Pancreas (tissue), 10 donors: ENCODE results near the gene FXR2. TPM values are rescaled to one million over a fixed set of nuclear protein-coding genes. Genes with fewer than 3 reads are reported as not detected.

Experiments
- ATAC-seq, 4 donors: fragments of 200-7000 bp; cut with Tn5 transposase; one replicate each; pipeline versions ENCODE4 v1.8.0 to v1.9.1; 2020; ENCODE audit warnings: mild to moderate bottlenecking in 4 of 4, moderate library complexity in 4 of 4
- DNase-seq, 6 donors: peaks; one replicate each; pipeline ENCODE4 v3.0.0-alpha.2; 2020
- FAIRE-seq: peaks from 2 replicates; lab custom pipeline; 2012; peaks lifted over from hg19 to GRCh38; lab: Jason Lieb, UNC
- H3K27ac ChIP-seq, 4 donors: fragments of 200-600 bp; sonication (generic); 1 replicate in 3 of 4; 2 replicates in 1 of 4; pipeline versions ENCODE4 v1.5.0 to v1.8.0; 2020
- H3K27me3 ChIP-seq, 4 donors: fragments of 200-600 bp; one replicate each; pipeline ENCODE4 v1.8.0; 2021
- H3K36me3 ChIP-seq, 3 donors: fragments of 200-600 bp; sonication (generic) in 1 of 3; one replicate each; pipeline versions ENCODE4 v1.5.0 to v1.8.0; 2020 to 2021
- H3K4me1 ChIP-seq, 3 donors: fragments of 200-600 bp; one replicate each; pipeline ENCODE4 v1.8.0; 2021
- H3K4me3 ChIP-seq, 4 donors: fragments of 200-600 bp; sonication (generic) in 2 of 4; one replicate each; pipeline versions ENCODE4 v1.5.0 to v1.8.0; 2020 to 2021
- H3K9me3 ChIP-seq, 4 donors: fragments of 200-600 bp; one replicate each; pipeline ENCODE4 v1.8.0; 2021
- CTCF ChIP-seq, 4 donors: fragments of 200-600 bp; sonication (generic) in 3 of 4; IDR thresholded peaks; one replicate each; pipeline versions ENCODE4 v1.5.0 to v1.8.0; 2021; ENCODE audit warnings: antibody characterized with exemption in 4 of 4
- WGBS, 2 donors: extraction: QIAGEN DNeasy Blood & Tissue Kit; methylation state at CpG; one replicate each; pipeline ENCODE4 v1.1.7; 2013; 5-methylcytosine and 5-hydroxymethylcytosine counted together
- intact Hi-C, 3 donors: fragments of 100-400 bp; cut with DNase I; formaldehyde crosslinking; loops; one replicate each; pipeline versions ENCODE4 v1.11.1 to v1.14.2; 2022
- polyA plus RNA-seq, 2 donors: library from polyadenylated mRNA; stranded (reverse); fragments of 200-250 nt; gene quantifications; one replicate each; pipeline ENCODE4 v1.2.3, GENCODE V29; 2013
- total RNA-seq, 6 donors: library from RNA; stranded (reverse); fragmentation: NEBNext Ultra II Directional in 4 of 6; extraction: Animal tissue kit (Norgen Biotek cat#: 25700) in 4 of 6; gene quantifications; one replicate each; pipeline versions ENCODE4 v1.2.1 to v1.2.4, GENCODE V29; 2021 to 2023
- donor health status: healthy with polysubstance abuse.
- donor health status: DM: no; HTN: no; CAD: no; lungs with moderate emphysema.
- donor health status: DM: no; HTN: no; CAD: no.
- donor health status: control.
- donor health status: control.
- donor health status: Bipolar disorder and iron deficiency.
- donor health status: DM: yes; HTN: yes; CAD: no.
- donor health status: DM: no; HTN: no; CAD: no.
- donor health status: DM: no; HTN: no; CAD: no.
- donor health status: DM: yes; HTN: yes; CAD: no.

Gene FXR2
- total and polyA plus RNA-seq, 8 donors = 7.8 to 25.6 (median 12.6) TPM

GRCh38 chr17:7575481-7575883, 39.2 kb downstream of the FXR2 start:
- no peaks in the 10 kb centered on the region for H3K9me3 ChIP-seq
- DNase-seq (no peak), ATAC-seq (no peak), FAIRE-seq (no peak)
- intact Hi-C loops = no loop called here
- no peaks in the 10 kb centered on the region for H3K27me3 ChIP-seq
- H3K36me3 ChIP-seq = peaks cover 23 to 48% (median 46%) of the 10 kb centered on the region in 3 donors
- H3K27ac ChIP-seq = no peak overlapping the region
- H3K4me3 ChIP-seq = peak overlapping the region in 1 of 4 donors; percentile 88
- no peak for TF ChIP-seq CTCF (IDR thresholded peaks at IDR 0.05)
- 63 to 91% methylated on average over 1 of the region's 1 CpG for WGBS, 2 donors
- H3K4me1 ChIP-seq = peaks cover 7 to 36% (median 10%) of the 10 kb centered on the region in 3 donors

GRCh38 chr17:7574176-7574953, 40.3 kb downstream of the FXR2 start:
- intact Hi-C loops = no loop called here
- FAIRE-seq = no peak

GRCh38 chr17:7573324-7574080, 41.2 kb downstream of the FXR2 start:
- H3K27ac ChIP-seq = peak overlapping the region; percentile 82 to 95 (median 92)
- no peaks in the 10 kb centered on the region for H3K27me3 ChIP-seq
- peaks cover 7 to 30% (median 10%) of the 10 kb centered on the region in 3 donors for H3K4me1 ChIP-seq
- H3K4me3 ChIP-seq = peak overlapping the region; percentile 84 to 99 (median 93)
- H3K9me3 ChIP-seq = no peaks in the 10 kb centered on the region
- no peak for TF ChIP-seq CTCF (IDR thresholded peaks at IDR 0.05)
- DNase-seq (peak; percentile 85 to 94 (median 87)), ATAC-seq (peak; percentile 64 to 74 (median 68)), FAIRE-seq (no peak)
- H3K36me3 ChIP-seq = peaks cover 23 to 54% (median 50%) of the 10 kb centered on the region in 3 donors
- intact Hi-C loops = no loop called here
- WGBS, 2 donors = 0 to 1% methylated on average over 54 to 71 of the region's 71 CpGs

More at GRCh38 chr17:7574176-7574953, 40.3 kb downstream of the FXR2 start:
- Histone ChIP-seq H3K36me3 (peaks cover 23 to 54% (median 50%) of the 10 kb centered on the region in 3 donors), H3K27ac (peak overlapping the region; percentile 82 to 95 (median 92)), H3K27me3 (no peaks in the 10 kb centered on the region), H3K9me3 (no peaks in the 10 kb centered on the region), H3K4me1 (peaks cover 7 to 30% (median 10%) of the 10 kb centered on the region in 3 donors), H3K4me3 (peak overlapping the region; percentile 84 to 99 (median 93))
- DNase-seq (no peak), ATAC-seq (no peak)
- 20 to 24% methylated on average over 15 of the region's 15 CpGs for WGBS, 2 donors
- no peak for TF ChIP-seq CTCF (IDR thresholded peaks at IDR 0.05)

GRCh38 chr17:7572588-7573323, 41.9 kb downstream of the FXR2 start:
- DNase-seq = peak; percentile 98 to 100 (median 100)
- H3K4me1 ChIP-seq = peaks cover 7 to 29% (median 10%) of the 10 kb centered on the region in 3 donors
- 1% methylated on average over 73 of the region's 73 CpGs for WGBS, 2 donors
- H3K9me3 ChIP-seq = no peaks in the 10 kb centered on the region
- peak; percentile 97 for FAIRE-seq
- no peak for TF ChIP-seq CTCF (IDR thresholded peaks at IDR 0.05)
- intact Hi-C loops = no loop called here
- no peaks in the 10 kb centered on the region for H3K27me3 ChIP-seq
- peak overlapping the region; percentile 82 to 95 (median 92) for H3K27ac ChIP-seq
- peak overlapping the region; percentile 84 to 99 (median 93) for H3K4me3 ChIP-seq
- peak; percentile 88 to 95 (median 88) for ATAC-seq
- peaks cover 19 to 48% (median 45%) of the 10 kb centered on the region in 3 donors for H3K36me3 ChIP-seq
